ENCODE data around the gene PRKCA. TPM values are rescaled to one million over a fixed set of nuclear protein-coding genes. Genes with fewer than 3 reads are reported as not detected.

The PRKCA gene
- total RNA-seq, 1 donor: 60.5 TPM

DNA sequence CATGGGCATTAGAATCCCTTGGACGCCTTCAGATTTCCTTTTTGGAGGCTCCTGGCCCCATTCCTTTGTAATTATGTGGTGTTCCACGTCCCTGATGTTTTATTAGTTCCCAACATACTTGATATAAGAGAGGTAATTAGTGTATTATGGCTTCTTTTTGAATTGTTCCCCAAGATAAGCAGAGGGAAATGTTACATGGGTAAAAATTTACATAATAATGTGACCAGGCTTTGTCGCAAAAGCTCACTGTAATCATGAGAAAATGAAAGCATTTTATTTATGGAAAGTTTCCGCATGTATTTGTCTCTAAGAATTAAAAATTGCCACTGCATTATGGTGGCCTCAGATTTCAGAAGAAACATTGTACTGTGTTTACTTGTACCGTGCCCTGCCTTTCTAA lies 177.8 kb downstream of the PRKCA start:
- TF ChIP-seq, protein P1, sequence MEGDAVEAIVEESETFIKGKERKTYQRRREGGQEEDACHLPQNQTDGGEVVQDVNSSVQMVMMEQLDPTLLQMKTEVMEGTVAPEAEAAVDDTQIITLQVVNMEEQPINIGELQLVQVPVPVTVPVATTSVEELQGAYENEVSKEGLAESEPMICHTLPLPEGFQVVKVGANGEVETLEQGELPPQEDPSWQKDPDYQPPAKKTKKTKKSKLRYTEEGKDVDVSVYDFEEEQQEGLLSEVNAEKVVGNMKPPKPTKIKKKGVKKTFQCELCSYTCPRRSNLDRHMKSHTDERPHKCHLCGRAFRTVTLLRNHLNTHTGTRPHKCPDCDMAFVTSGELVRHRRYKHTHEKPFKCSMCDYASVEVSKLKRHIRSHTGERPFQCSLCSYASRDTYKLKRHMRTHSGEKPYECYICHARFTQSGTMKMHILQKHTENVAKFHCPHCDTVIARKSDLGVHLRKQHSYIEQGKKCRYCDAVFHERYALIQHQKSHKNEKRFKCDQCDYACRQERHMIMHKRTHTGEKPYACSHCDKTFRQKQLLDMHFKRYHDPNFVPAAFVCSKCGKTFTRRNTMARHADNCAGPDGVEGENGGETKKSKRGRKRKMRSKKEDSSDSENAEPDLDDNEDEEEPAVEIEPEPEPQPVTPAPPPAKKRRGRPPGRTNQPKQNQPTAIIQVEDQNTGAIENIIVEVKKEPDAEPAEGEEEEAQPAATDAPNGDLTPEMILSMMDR (IDR thresholded peaks at IDR 0.05; ENCODE audit: insufficient read depth, low read depth, low read length): no peak
- H3K4me3 ChIP-seq (ENCODE audit: low read depth, low read length): no peak overlapping the region
- DNase-seq (ENCODE audit: low read depth): no peak

DNA sequence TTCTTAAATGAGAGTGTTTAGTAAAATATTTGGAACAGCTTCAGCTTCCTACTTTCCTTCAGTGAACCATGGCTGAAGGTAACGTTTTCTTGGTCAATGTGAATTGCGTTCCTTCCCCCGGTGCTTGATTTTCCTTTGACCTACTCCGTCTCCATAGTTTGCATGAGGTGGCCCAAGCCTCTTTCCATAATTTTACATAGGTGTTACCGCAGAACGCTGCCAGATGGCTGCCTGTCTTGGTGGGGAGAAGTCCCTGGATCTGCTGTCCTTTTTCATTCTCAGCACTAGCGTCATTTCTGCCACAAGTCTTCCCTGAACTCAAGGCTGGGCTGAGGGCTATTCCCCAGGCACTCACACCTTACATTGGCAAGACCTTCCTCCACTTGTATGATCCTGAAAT lies 178.4 kb downstream of the PRKCA start:
- H3K4me3 ChIP-seq (ENCODE audit: low read depth, low read length): no peak overlapping the region
- DNase-seq (ENCODE audit: low read depth): no peak
- TF ChIP-seq, protein P1 (IDR thresholded peaks at IDR 0.05; ENCODE audit: insufficient read depth, low read depth, low read length): no peak

GRCh38 chr17:66481271-66481670 lies 178.9 kb downstream of the PRKCA start:
- no peak overlapping the region for H3K4me3 ChIP-seq (ENCODE audit: low read depth, low read length)
- TF ChIP-seq, protein P1 (IDR thresholded peaks at IDR 0.05; ENCODE audit: insufficient read depth, low read depth, low read length): no peak

DNA sequence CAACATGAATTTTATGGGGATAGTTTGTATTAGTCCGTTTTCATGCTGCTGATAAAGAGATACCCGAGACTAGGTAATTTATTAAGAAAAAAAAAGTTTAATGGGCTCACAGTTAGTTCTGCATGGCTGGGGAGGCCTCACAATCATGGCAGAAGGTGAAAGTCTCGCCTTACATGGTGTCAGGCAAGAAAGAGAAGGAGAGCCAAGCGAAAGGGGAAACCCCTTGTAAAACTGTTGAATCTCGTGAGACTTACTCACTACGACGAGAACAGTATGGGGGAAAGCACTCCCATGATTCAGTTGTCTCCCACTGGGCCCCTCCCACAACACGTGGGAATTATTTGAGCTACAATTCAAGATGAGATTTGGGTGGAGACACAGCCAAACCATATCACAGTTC lies 181.5 kb downstream of the PRKCA start:
- H3K4me3 ChIP-seq (ENCODE audit: low read depth, low read length): no peak overlapping the region
- TF ChIP-seq, protein P1 (IDR thresholded peaks at IDR 0.05; ENCODE audit: insufficient read depth, low read depth, low read length): no peak
- no peak for DNase-seq (ENCODE audit: low read depth)

More at GRCh38 chr17:66481271-66481670, 178.9 kb downstream of the PRKCA start:
- DNase-seq (ENCODE audit: low read depth): no peak

GRCh38 chr17:66485309-66485947 lies 183.0 kb downstream of the PRKCA start:
- no peak overlapping the region for H3K4me3 ChIP-seq (ENCODE audit: low read depth, low read length)
- TF ChIP-seq, protein P1 (IDR thresholded peaks at IDR 0.05; ENCODE audit: insufficient read depth, low read depth, low read length): no peak
- DNase-seq (ENCODE audit: low read depth): no peak

DNA sequence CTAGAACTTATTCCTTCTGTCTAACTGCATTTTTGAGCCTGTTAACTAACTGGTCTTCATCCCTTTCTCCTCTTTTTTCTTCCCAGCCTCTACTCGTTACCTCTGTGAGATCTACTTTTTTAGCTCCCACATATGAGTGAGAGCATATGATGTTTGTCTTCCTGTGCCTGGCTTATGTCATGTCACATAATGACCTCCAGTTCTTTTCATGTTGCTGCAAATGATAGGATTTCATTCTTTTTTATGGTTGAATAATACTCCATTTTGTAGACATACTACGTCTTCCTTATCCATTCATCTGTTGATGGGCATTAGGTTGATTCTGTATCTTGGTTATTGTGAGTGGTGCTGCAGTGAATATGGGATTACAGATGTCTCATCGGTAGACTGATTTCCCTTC lies 184.7 kb downstream of the PRKCA start:
- DNase-seq (ENCODE audit: low read depth): no peak
- TF ChIP-seq, protein P1 (IDR thresholded peaks at IDR 0.05; ENCODE audit: insufficient read depth, low read depth, low read length): no peak
- H3K4me3 ChIP-seq (ENCODE audit: low read depth, low read length): no peak overlapping the region

- no peak for DNase-seq (ENCODE audit: low read depth)
- TF ChIP-seq, protein P1 (IDR thresholded peaks at IDR 0.05; ENCODE audit: insufficient read depth, low read depth, low read length): no peak
Observed at GRCh38 chr17:66487981-66488468, 185.6 kb downstream of the PRKCA start.

More at GRCh38 chr17:66487981-66488468, 185.6 kb downstream of the PRKCA start:
- no peak overlapping the region for H3K4me3 ChIP-seq (ENCODE audit: low read depth, low read length)
